HK-2 (cell line): ENCODE results near the gene C6orf136.

Source experiments
- DNase-seq: peaks from one replicate; pipeline ENCODE4 v3.0.0-alpha.2; 2018; ENCODE audit not compliant: unreplicated experiment

C6orf136 gene, protein sequence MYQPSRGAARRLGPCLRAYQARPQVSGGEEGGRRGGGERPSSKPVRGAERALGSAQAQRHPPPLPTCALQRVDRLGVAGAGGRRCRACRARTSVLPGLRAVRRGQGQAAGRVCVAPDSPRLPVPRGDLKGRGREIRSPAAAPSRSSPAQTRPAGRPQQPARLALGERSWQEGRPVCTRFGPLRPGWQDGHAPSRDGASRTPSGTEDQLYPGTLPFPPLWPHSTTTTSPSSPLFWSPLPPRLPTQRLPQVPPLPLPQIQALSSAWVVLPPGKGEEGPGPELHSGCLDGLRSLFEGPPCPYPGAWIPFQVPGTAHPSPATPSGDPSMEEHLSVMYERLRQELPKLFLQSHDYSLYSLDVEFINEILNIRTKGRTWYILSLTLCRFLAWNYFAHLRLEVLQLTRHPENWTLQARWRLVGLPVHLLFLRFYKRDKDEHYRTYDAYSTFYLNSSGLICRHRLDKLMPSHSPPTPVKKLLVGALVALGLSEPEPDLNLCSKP

DNA sequence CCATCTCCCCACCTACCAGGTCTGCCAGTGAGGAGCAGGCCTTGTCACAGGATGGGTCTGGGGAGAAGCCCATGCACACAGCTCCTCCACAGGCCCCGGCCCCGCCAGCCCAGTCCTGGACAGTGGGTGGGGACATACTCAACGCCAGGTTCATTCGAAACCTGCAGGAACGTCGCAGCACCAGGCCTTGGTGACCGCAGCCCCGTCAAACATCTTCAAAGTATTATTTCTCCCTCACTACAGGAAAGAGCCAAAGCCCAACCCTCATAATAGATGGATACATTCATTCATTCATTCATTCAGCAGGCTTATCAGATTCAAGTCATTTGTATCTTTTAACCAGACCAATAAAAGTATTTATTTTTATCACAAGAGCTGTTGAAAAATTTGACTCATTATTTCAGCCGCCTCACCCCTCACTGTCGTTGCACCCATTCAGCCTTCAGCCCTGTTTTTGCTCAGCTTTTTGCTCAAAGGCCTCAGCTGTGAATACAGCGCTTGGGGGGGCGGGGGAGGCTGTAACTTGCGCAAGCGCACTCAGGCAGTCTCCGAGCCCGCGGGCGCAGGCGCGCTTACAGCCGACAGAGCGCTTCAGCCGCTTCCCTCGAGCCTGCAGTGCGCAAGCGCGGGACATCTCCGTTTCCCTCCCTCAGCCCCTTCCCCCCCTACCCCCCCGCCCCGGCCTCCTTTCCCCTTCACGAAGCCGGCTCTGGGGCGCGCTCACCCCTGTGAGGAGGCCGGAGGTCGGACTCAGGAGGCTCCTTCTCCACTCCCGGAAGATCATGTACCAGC, at the start of gene C6orf136:
Gene C6orf136 (plus strand): TSS at position 684 of the 792 bp plus-strand sequence. CDS start 99 bp downstream, at position 783.
- DNase-seq, result peak; percentile 94

DNA sequence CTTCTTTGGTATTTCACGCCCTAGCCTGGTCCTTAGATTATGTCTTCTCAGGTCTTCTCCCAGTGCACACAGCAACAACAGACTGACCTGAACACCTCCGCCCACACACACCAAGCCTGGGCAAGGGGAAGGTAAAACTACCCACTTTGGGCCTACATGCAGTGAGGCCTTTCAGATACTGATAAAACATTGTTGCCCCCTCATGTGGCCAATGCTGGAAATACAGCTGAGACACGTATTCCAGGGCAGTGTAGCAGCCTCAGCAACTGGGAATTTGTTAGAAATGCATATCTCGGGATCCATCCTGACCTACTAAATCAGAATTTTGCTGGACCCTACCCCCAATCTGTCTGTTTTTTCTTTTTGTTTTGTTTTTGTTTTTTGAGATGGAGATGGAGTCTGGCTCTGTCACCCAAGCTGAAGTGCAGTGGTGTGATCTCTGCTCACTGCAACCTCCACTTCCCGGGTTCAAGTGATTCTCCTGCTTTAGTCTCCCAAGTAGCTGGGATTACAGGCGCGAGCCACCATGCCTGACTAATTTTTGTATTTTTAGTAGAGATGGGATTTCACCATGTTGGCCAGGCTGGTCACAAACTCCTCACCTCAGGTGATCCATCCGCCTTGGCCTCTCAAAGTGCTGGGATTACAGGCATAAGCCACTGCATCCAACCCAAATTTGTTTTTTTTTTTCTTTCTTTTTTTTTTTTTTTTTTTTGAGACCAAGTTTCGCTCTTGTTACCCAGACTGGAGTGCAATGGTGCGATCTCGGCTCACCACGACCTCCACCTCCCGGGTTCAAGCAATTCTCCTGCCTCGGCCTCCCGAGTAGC, 49.4 kb upstream of the C6orf136 start:
- peak; percentile 72 for DNase-seq

DNA sequence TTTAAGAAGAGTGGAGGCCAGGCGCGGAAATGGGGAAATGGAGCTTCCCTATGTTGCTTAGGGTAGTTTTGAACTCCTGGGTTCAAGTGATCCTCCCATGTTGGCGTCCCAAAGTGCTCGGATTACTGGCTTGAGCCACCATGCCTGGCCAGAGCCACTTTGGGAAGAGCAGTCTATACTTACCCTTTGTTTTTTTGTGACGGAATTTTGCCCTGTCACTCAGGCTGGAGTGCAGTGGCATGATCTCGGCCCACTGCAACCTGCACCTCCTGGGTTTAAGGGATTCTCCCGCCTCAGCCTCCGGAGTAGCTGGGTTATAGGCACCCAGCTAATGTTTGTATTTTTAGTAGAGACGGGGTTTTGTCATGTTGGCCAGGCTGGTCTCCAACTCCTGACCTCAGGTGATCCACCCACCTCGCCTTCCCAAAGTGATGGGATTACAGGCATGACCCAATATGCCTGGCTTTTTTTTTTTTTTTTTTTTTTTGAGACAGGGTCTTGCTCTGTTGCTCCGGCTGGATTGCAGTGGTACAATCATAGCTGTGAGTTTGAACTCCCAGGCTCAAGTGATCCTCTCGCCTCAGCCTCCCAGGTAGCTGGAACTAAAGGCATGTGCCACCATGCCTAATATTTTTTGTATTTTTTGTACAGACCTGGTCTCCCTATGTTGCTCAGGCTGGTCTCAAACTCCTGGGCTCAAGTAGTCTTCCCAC, 47.9 kb upstream of the C6orf136 start:
- no peak for DNase-seq

DNA sequence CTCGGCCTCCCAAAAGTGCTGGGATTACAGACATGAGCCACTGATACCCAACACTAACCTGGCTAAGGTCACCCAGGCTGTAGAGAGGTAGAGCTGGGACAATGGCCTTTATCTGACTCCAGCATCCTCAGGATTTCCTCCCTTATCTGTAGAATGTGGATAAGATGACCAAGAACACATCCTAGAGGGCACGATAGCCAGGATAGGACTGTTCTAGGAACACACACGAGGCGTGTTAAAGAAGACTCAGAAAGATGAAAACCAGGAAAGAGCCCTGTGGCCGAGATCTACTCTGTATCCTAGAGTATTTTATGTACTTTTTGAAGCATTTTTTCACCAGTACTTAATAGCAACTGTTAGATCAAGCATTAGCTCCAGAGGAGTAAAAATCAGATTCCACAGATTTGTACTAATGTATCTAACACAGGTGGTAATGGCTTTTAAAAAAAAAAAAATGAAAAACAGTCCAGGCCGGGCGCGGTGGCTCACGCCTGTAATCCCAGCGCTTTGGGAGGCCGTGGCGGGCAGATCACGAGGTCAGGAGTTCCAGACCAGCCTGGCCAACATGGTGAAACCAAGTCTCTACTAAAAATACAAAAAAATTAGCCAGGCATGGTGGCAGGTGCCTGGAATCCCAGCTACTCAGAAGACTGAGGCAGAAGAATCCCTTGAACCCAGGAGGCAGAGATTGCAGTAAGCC, 47.2 kb upstream of the C6orf136 start:
- DNase-seq, result no peak

DNA sequence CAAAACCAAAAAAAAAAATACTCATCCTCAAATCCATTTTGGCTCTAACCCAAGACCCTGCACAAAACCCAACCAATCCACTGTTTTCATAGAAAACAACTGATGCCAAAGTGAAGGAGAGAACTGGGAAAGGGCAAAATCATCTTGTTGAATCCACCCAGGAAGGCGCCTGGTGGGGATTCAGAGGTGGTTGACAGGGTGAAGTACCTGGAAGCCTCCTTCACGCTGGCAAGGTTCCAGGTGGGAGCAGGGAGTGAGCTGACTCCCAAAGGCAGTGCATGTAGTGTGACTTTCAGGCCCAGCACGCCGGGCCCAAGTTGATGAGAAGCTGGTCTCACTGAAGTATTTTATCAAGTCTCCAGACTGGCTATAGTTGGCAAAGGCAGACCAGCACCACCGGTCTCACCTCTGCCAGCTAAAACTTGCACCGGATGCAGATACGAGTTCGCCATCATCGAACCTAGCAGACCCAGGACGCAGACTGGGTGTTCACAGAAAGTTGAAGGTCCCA, 46.4 kb upstream of the C6orf136 start:
- DNase-seq, result no peak

DNA sequence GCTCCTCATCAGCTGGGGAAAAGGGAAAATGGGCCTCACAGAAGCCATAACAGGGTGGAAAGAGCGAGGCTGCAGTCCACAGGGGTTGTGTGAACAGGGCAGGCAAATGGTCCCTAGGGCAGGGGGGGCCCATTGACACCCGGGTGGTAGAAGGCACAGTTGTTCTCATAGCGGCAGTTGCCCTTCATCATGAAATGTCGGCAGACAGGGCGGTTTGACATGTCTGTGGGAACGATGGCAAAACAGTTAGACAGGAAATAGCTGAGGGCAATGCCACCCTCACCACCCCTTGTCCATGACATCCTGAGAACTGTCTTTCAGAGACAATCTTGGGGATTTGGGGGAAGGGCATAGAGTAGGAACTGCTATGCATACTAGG, 45.5 kb upstream of the C6orf136 start:
- DNase-seq, result no peak

DNA sequence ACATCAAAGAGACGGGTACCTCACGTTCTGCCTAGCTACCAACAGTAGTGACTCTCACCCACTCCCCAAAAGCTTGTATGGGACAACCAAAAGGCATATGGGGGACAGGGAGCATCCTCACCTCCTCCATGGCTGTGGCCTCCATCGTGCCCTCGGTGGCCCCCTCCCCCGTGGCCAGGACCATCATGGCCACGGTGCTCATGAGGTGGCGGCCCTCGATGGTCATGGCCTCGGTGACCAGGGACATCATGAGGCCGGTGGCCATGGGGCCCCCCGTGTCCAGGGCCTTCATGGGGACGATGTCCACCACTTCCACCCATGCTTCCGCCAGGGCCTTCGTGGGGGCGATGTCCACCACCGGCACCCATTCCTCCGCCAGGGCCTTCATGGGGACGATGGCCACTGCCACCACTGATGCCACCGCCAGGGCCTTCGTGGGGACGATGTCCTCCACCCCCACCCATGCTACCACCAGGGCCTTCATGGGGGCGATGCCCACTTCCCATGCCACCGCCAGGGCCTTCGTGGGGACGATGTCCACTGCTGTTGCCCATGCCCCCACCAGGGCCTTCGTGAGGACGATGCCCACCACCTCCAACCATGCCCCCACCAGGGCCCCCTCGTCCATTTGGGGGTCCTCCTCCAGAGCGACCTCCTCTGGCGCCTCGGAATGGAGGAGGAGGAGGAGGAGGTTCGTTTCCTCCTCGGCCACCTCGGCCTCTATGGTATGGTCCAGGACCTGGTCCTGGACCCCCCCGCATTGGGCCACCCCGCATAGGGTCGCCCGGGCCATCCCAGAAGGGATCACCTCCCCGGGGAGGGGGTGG, 44.9 kb upstream of the C6orf136 start:
- no peak for DNase-seq

DNA sequence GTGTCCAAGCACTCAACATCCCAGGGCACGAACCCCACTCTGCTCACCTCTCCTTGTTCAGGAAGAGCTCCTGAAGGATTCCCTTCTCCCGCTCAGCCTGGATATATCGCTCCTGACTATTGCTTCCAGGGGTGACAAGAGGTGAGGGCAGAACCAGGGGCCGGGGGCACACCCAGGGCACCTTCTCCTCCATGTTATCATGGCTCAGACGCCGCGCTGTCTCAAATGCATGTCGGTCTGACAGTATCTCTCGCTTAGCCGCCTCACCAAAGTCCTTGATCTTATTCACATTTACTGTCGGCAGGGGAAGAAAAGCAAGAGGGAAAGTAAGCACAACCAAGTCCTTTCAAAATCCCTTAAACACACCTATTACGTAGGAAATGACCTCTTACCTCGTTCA, 43.0 kb upstream of the C6orf136 start:
- no peak for DNase-seq

DNA sequence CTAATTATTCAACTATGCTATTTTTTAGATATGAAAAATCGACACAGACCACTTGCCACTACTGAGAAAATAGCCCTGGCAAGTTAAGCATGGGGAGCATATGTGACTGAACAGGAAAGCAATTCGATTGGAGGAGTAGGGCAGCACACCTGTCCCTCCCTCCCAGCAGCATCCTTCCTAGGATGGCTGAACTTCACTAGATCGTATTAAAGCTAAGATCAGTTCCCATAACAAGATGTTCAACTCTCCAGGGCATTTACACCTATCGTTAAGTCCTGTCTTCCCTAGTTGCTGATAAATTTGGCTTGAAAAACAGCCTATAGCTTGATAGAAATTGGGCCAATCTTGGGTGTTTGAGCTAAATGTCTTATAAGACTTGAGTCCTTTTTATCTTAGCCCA, 36.9 kb upstream of the C6orf136 start:
- DNase-seq, result no peak

DNA sequence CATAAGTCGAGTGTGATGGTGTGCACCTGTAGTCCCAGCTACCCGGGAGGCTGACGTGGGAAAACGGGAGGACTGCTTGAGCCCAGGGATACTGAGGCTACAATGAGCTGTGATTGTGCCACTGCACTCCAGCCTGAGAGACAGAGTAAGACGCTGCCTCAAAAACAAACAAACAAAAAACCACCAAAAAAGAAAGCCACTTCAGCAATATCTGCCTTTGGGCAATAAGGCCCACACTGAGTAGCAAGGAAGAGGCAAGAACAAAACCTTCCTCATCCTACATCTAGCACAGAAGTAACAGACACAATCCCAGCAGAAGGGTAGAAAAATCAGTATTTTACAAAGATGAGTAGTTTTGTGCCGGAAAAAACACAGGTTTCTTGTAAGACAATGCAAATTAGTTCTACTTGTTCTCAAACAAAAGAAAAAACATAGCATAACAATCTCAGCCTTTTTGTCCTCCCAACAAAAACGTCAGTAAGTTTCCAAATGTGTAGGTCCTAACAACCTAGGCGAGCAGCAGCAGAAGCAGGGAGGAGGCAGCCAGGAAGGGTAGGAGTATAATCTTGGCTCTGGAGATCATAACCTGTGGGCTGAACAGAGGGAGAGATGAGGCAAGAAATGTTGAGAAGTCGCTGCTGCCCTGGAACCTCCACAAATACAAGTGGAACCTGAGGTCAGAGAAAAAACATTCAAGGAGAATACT, 35.6 kb upstream of the C6orf136 start:
- DNase-seq, result no peak

DNA sequence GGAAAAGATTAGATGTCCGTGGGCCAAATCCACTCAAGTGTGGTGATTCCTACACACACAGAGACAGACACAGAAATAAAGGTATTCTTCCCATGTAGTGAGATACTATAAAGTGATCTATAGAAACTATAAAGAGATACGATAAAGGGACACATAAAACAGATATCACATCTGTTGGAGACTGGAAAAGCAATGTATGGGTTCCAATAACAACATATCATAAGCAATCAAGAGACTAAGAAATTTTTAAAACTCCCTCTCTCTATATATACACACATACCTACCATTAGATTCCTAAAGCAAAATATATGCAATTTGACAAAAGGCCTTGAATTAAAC, 35.1 kb upstream of the C6orf136 start:
- DNase-seq, result no peak

DNA sequence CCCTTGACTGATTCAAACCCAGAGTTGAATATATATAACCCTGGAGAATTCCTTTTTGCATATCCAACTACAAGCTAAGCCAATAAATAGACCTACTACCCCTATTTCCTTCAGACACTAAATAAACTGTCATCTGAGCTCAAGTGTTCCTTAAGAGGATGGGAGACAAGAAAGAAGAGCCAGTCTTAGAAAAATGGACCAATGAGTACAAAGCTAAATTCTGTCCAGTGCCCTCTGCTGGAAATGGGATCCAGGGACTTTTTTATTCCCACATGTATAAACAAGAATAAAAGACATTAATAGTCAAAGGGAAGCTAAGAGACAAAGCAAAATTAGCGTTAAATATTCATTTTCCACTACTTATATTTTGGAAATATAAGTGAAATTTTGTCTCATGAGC, 34.7 kb upstream of the C6orf136 start:
- no peak for DNase-seq

DNA sequence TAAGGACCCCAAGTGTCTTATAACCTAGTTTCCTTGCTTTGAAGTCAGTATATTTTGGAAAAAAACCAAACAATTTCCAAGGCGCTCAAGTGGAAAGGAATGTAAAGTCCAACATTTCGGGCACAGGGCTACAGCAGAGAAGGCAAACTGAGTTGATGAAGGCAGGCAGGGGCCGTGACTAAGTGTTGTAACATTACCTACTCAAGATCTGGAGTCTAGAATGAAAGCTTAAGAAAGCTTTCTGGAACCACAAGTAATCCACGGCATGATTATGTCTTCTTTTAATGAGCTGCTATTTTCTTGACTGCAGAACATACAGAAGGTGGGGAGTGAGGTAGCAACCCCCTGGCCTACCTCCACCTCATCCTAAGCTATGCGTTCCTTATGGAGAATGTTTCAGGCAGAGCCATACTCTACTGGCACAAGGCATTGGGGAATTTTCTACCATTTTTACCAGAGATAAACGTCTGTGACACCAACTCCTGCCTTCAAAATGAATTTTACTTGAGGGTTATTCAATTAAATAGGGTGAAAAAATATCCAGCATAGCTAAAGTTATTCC, 34.2 kb upstream of the C6orf136 start:
- DNase-seq, result peak; percentile 54

DNA sequence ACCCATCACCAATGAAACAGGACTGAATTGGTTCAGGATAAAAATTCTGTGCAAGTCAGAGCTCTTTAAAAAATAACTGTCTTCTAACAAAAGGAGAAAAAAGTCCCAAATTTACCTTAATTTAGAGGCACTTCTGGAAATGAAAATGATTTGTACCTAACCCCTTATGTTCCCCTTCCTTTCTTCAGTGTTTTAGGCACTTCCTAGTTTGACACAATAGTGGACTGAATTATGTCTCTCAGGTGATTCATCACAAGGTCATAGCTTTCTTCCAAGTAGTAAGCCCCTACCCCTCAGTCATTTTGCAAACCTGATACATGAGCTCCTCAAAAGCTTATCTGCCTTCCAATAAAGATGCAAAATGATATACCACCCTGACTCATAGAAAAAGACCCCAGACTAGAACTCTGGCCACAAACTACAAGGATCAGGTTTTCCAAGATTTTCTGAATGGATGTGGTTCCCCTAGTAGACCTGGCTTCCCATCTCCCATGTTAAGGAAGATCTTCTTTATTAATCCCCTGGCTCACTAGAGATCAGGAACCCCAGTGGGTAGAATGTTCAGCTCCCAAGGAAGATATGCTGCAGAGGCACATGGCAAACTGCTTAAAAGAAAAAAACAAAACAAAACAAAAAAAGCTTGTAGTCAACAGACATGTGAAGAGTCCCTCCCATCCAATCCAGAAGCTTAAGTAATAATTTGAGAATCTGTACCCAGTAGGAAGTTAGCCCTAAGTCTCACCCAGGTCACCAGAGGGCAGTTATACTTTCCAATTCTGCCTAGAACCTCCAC, 33.5 kb upstream of the C6orf136 start:
- no peak for DNase-seq

DNA sequence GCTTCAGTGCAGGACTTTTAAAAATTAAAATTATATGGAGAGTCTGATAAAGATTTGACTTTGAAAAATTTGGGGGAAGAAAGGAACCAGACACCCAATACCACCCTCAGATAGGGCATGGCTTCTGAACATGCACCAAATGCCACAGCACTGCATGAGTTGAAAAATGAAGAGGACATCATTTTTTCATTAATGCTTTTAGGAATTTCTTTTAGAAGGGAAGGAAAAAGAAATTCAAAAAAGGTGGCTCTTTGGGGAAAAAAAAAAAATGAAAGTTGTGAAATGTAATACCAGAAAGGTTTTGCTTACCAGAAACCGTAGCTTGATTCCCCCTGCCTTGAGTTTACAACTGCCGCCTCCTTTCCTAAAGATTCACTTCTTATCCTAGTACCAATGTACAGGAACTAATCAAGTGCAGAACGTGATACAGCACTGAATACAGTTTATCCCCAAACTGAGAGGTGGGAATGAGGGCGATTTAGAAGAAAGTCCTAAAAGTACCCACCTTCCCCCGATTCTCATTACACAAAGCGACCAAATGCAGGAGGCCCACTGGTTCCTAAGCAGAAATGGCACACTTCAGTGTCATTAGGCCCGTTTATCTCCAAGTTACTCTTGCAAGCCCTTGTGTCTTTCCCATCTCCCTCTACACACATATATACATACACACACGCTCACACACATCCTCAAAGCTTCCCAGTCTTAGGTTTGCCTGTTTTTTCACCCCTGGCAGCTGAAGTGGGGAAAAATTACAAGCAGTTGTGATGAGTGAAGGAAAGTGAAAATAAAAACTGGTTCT, 32.7 kb upstream of the C6orf136 start:
- no peak for DNase-seq

DNA sequence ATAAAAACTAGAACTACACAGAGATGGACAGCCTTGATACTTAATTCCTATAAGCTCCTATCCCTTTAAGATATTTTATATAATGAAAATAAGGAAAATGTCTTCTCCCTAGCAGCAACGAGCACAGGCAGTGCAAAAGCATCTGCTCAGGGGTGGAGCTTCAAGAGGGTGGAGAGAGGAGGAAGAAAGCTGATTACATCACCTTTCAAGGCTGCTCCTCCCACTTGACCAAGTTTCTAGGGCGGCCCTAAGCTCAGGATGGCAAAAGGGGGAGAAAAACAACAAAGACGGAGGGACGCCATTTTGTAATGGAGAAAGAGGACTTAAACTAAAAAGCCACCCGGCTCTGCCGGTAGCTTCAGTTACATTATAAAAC, 32.1 kb upstream of the C6orf136 start:
- peak; percentile 81 for DNase-seq
